ENCODE measurements around the gene LINGO3.

LINGO3 gene

GRCh38 chr19:2329149-2329478 lies 21.2 kb upstream of the LINGO3 start:
- H3K27ac ChIP-seq: peak overlapping the region; percentile 91
- TF ChIP-seq, protein P1, sequence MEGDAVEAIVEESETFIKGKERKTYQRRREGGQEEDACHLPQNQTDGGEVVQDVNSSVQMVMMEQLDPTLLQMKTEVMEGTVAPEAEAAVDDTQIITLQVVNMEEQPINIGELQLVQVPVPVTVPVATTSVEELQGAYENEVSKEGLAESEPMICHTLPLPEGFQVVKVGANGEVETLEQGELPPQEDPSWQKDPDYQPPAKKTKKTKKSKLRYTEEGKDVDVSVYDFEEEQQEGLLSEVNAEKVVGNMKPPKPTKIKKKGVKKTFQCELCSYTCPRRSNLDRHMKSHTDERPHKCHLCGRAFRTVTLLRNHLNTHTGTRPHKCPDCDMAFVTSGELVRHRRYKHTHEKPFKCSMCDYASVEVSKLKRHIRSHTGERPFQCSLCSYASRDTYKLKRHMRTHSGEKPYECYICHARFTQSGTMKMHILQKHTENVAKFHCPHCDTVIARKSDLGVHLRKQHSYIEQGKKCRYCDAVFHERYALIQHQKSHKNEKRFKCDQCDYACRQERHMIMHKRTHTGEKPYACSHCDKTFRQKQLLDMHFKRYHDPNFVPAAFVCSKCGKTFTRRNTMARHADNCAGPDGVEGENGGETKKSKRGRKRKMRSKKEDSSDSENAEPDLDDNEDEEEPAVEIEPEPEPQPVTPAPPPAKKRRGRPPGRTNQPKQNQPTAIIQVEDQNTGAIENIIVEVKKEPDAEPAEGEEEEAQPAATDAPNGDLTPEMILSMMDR (conservative IDR thresholded peaks at IDR 0.05): no peak
- TF ChIP-seq ZFX (IDR thresholded peaks at IDR 0.05): no peak

DNA sequence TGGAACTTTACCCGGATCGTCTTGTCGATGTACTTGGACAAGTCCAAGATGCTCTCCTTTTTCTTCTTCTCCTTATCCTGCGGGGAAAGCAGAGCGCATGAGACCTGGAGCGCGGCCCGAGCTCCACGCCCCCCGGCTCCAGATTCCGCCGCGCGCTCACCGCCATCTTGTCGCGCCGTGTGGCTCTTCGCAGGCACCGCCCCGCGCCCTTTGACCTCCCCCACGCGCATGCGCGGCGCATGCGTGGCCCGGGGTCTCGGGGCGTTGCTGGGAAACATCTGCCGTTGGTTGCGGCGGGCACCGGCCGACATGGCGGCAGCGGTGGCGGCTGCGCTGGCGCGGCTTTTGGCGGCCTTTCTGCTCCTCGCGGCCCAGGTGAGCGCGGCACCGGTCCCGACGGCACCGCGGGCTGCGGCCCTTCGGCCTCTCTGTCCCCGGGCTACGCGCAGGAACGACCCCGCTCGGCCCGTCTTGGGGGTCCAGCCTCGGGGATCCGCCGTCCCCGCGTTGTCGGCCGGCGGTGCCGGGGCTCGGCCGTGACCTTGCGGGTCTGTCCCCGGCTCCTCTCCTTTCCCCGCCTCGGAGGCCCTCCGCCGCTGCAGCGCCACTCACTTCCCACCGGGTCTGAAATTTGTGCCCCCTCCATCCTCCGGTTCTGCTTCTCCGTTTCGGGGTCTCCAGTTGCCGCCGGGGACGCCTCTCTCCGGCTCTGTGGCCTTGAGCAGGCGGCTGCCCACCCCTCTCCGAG lies 20.6 kb upstream of the LINGO3 start, which contains the start of the genes LSM7 and SPPL2B:
Gene LSM7, minus strand, starts transcription at position 186 of the 748 bp plus-strand sequence. Its CDS starts 20 bp downstream, at position 166.
Gene SPPL2B, plus strand, starts transcription at position 284 of the 748 bp plus-strand sequence. Its CDS starts 26 bp downstream, at position 310.
- TF ChIP-seq ZFX (IDR thresholded peaks at IDR 0.05): peak; percentile 58; the same call in 1 of the 2 replicates
- TF ChIP-seq, protein P1 (conservative IDR thresholded peaks at IDR 0.05): no peak
- peak within 1 kb of the TSS; percentile 91 for H3K27ac ChIP-seq

DNA sequence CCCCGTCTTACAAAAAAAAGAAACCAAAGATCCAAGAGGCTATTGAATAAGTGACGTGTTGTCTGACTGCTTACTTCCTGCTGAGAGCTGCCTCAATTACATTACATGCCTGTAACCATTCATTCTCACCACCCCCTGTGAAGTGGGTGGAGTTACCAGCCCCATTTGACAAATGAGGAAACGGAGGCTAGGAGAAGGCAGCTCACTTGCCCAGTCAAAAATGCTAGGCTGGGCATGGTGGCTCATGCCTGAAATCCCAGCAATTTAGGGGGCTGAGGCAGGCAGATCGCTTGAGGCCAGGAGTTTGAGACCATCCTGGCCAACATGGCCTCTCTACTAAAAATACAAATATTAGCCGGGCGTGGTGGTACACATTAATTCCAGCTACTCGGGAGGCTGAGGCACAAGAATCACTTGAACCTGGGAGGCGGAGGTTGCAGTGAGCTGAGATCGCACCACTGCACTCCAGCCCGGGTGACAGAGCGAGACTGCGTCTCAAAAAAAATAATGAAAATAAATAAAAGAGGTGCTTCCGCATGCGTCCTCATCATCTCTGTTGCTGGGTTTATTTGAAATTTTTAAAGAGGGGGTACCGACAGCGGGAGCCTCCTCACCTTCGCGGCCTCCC lies 19.9 kb upstream of the LINGO3 start:
- H3K27ac ChIP-seq: peak overlapping the region; percentile 91
- TF ChIP-seq ZFX (IDR thresholded peaks at IDR 0.05): no peak
- TF ChIP-seq, protein P1 (conservative IDR thresholded peaks at IDR 0.05): no peak

- peak overlapping the region; percentile 91 for H3K27ac ChIP-seq
- TF ChIP-seq, protein P1 (conservative IDR thresholded peaks at IDR 0.05): no peak
Measured at GRCh38 chr19:2326699-2327360, 18.9 kb upstream of the LINGO3 start.

GRCh38 chr19:2325281-2326046 lies 17.5 kb upstream of the LINGO3 start:
- TF ChIP-seq ZFX (IDR thresholded peaks at IDR 0.05): no peak
- TF ChIP-seq, protein P1 (conservative IDR thresholded peaks at IDR 0.05): no peak
- H3K27ac ChIP-seq: no peak overlapping the region

GRCh38 chr19:2324220-2324948 lies 16.4 kb upstream of the LINGO3 start:
- no peak for TF ChIP-seq ZFX (IDR thresholded peaks at IDR 0.05)
- TF ChIP-seq, protein P1 (conservative IDR thresholded peaks at IDR 0.05): no peak
- no peak overlapping the region for H3K27ac ChIP-seq

All from C4-2B (cell line).